GM19351 (cell line): ENCODE data around the gene P2RX3.
A peak's percentile ranks its signal among the peaks of the same experiment; 100 is the strongest.
"Not testable (repeated sequence)": the region's sequence is repeated elsewhere in the genome, so short reads cannot be mapped to it uniquely, and the experiment has no call there.

Experiments used
- ATAC-seq: cut with Tn5 transposase; IDR thresholded peaks from one replicate; pipeline ENCODE4 v1.9.1; 2021; ENCODE audit warnings: mild to moderate bottlenecking, moderate library complexity; ENCODE audit not compliant: unreplicated experiment

P2RX3 gene

GRCh38 chr11:57394203-57394965 is 56.2 kb downstream of the P2RX3 start:
- ATAC-seq: no peak

- no peak for ATAC-seq
Observed at GRCh38 chr11:57395905-57396623, 57.9 kb downstream of the P2RX3 start.

- ATAC-seq: no peak
Observed at GRCh38 chr11:57396744-57397143, 58.6 kb downstream of the P2RX3 start.

GRCh38 chr11:57397394-57397990 is 59.3 kb downstream of the P2RX3 start:
- ATAC-seq: no peak

- no peak for ATAC-seq
Observed at GRCh38 chr11:57399221-57399620, 61.1 kb downstream of the P2RX3 start.

- ATAC-seq: no peak
Observed at GRCh38 chr11:57399972-57400578, 61.9 kb downstream of the P2RX3 start.

- ATAC-seq: no peak
Observed at GRCh38 chr11:57402188-57403002, 64.2 kb downstream of the P2RX3 start.

- ATAC-seq: not testable (repeated sequence)
Observed at GRCh38 chr11:57403003-57403801, 65.0 kb downstream of the P2RX3 start.

- no peak for ATAC-seq
Observed at GRCh38 chr11:57403802-57404147, 65.6 kb downstream of the P2RX3 start.

GRCh38 chr11:57405271-57405860 is 67.2 kb downstream of the P2RX3 start:
- no peak for ATAC-seq

- ATAC-seq: peak; percentile 68
Observed at GRCh38 chr11:57406337-57406904, 68.3 kb downstream of the P2RX3 start.

GRCh38 chr11:57407010-57407920 is 69.1 kb downstream of the P2RX3 start:
- no peak for ATAC-seq

- ATAC-seq: no peak
Observed at GRCh38 chr11:57407941-57408475, 69.9 kb downstream of the P2RX3 start.

- no peak for ATAC-seq
Observed at GRCh38 chr11:57408771-57409170, 70.6 kb downstream of the P2RX3 start.

GRCh38 chr11:57409321-57410100 is 71.4 kb downstream of the P2RX3 start:
- ATAC-seq: no peak

- ATAC-seq: no peak
Observed at GRCh38 chr11:57410287-57410686, 72.1 kb downstream of the P2RX3 start.

- ATAC-seq: no peak
Observed at GRCh38 chr11:57413681-57414080, 75.5 kb downstream of the P2RX3 start.
